Effector CD8-positive, alpha-beta T cell (primary cell): ENCODE measurements around the gene NOX3.

ENCODE experiments used
- DNase-seq: peaks from one replicate; lab custom pipeline; 2025; lab: John Stamatoyannopoulos, UW

The NOX3 gene

DNA sequence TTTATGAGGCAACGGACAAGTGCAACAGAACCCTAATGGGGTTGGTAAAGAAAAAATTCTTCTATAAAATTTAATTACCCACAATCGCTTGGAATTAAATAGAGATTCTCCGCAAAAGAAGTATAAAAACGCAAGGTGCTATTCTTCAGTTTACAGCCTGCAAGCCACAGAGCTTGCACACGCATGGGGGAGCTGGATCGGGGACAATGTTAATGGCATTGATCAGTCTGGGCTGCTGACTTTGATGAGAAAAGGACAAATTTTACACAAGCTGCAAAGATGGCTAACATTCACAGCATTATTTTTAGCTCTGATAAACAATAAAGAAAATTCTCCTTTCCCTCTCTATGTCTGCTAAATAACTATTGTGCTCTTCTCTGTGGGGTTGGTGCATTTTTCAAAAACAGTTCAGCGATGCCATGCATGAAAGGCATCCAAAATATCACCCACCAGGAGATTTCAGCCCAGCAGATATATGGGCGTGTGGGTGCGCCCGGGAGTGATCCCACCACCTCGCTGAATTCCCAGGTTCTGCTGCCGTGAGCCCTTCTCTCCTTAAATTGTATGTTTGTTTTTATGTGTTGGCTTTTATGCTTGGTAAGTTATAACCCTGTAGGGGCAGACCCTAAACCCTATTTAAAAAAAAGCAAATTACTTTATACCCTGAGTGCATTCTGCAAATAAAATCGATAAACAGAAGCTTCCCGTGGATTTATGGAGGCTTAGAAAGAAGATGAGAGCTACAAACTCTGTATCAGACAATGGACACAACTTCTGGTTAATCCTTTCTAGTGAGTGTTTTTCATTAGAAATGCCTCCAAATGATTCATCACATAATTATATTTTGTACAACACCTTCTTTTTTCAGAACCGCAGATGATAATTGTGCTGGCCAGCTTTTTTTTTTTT is 55.6 kb downstream of the NOX3 start:
- no peak for DNase-seq

DNA sequence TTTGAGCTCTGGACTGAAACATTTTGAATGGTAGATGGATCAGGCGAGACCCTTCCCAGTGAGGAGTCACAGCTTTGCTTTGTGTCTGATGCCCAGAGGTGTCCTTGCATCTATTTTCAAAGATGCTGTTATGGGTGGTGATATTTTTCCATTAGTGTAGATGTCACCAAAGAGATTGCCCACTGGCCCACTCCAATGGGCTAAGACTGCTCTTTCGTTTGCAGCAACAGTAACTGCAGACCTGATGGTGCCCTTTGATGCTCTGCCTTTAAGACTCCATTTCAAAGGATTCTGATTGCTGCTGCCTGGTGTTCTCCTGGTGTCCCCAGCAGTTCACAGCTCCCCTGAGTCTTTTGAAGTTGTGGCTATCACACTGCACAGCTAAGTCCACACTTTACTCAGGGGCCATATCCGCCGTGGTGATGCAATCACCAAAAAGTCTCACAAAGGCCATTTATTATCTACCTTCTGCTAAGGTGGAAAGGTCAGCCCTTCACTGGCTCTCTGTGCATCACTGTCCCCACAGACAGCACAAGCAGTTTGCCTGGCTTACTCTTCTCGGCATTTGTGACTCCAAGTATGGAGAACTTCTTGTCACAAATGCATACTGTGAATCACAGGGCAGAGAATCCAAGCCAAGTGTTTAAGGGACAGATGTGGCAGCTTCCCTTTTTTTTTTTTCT is 56.4 kb downstream of the NOX3 start:
- DNase-seq, result no peak

DNA sequence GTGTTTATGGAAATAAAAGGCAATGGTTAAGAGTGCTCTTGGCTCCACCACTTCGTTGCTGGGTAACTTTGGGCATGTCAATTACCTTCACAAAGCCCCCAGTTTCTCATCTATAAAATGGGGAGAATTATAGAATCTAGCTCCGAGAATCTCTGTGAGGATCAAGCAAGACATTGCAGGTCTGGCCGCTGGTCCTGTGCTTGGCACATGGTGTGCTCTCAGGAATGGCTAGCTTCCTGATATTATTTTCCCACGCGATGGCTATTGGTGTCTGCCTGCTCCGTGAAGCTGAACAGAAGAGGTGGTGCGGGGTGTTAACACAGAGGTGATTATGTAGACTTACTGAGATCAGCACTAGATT is 57.0 kb downstream of the NOX3 start:
- DNase-seq, result no peak

DNA sequence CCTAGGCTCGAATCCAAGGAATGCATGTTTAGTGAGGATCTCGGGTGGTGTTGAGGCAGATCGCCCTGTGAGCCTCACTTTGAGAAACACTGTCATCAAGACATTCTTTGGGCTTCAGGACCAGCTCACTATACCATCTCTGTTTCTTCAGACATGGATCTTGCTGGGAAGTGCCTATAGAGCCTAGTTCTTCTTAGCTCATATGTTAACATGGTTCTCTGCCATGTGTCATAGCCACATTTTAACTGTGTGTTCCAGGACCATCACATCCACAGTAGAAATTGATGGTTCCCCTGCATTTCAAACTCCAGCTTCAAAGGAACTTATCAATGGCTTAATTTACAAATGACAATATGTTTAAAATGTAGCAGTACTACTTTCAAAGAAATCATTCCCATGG is 57.4 kb downstream of the NOX3 start:
- DNase-seq, result no peak

DNA sequence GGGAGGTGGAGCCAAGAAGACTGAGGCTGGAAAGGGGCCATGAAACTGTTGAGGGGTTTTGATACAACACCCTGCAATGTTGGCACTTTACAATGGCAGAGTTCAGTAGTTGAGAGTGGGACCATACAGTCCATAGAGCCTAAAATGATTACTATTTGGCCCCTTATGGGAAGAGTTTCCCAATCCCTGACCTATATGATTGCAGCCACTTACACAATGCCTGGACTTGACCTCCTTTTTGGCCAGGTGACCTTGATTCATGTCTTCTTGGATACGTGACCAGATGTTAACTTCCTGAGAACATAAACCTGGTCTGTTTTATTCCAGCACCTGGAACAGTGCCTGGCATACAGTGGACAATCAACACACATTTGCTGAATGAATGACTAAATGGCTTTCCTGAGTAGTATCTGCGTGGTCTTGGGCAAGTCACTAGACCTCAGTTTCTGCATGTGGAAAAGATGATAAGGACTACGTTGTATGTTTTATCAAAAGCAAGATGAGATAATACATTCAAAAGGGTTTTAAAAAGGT is 58.4 kb downstream of the NOX3 start:
- DNase-seq, result no peak

DNA sequence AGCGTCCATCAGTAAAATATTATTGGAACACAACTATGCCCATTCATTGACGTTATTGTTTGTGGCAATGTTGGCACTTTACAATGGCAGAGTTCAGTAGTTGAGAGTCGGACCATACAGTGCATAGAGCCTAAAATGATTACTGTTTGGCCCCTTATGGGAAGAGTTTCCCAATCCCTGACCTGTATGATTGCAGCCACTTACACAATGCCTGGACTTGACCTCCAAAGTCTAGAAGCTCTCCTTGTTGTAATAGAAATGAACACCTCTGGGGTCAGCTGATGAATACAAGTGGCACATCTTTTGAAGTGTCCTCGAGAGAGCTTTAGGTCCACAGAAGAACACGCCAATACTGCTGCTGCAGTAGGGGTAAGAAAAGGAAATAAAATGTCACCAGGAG is 59.0 kb downstream of the NOX3 start:
- no peak for DNase-seq

DNA sequence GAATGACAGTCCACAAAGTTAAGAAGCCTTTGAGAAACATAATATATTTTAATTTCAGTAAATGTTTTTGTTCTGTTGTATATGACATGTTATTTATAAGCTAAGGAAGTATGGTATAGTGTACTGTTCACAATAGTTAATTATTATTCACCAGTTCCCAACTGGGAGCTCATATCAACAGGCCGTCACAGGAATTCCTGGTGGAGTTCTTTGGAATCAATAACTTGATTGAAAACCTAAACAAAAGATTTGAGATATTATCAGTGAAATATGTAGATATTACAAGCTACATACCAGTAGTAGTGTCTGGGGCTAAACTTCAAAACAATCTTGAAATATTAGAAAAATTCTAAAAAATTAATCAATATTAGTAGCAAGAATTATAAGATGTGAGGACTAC is 60.3 kb downstream of the NOX3 start:
- no peak for DNase-seq

DNA sequence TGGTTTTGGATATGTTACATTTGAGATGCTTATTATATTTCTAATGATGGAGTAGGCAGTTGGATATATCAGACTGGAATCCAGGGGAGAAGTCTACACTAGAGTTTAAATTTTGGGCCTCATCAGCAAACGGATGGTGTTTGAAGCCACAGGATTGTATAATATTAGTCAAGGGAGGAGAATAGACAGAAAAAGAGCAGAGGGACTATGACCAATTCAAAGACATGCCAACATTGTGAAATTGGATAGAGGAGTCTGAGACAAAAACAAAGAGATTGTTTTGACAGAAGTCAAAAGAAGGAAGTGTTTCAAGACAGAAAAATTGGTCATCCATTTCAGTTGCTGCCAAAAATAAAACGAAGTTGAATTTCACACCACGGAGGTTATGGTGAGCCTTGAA is 66.5 kb downstream of the NOX3 start:
- DNase-seq, result no peak

DNA sequence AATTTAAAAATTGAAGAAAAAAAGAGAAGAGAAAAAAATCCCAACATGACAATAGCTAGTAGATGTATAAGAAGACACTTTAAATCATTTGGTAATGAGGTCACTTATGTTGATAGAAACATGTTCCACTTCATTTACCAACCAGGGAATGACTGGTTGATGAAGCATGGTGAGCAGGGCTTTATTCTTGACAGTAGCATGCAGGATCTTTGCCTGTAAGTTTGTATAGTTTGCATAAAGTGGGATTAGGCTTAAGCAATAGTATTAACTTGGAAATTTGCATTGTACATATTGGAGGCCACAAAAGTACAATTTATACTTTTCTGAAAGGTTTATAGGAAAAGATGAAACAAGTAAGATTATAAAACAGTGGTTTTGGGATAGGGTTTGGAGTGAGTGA is 67.0 kb downstream of the NOX3 start:
- no peak for DNase-seq

DNA sequence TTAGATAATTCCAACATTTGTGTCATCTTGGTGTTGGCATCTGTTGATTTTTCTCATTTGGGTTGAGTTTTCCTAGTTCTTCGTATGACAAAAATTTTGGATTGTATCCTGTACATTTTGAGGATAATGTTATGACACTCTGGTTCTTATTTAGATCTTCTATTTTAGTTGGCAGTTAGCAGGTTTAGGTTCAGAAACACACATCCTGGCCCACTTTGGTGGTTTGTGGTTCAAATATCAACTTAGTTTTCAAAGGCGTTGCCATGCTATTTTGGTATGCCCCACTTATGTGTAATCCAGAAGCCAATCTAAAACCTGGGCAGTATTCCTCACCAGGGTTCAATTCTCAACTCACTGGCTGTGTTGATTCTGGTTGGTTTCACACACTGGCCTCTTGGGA is 68.2 kb downstream of the NOX3 start:
- DNase-seq, result no peak

DNA sequence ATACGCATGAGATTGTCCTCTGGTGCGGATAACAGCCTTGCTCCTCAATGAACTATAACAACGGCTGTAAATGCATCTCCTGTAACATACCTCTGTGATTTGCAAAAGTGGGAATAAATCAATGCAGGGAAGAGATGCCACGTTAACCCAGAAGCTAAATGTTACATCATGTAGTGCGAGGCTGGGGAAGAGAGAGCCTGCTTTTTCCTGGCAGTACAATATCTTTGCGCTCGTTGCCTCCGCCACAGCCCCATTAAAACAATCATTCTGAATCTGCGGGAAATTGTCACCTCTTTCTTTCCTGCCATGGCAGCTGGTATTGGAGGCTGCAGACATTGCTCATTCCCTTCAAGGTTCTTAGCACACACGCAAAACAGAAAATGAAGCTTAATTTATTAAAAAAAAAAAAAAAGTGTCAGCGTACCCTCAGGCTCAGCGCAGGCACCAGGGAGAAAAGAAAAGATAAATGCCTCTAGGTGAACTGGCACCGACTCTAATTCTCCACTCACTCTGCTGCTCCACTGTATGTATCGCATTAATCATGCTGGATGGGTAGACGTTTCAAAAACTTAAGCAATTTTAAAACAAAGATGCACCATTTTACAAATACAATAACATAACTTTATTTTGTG is 71.2 kb downstream of the NOX3 start:
- DNase-seq, result no peak

DNA sequence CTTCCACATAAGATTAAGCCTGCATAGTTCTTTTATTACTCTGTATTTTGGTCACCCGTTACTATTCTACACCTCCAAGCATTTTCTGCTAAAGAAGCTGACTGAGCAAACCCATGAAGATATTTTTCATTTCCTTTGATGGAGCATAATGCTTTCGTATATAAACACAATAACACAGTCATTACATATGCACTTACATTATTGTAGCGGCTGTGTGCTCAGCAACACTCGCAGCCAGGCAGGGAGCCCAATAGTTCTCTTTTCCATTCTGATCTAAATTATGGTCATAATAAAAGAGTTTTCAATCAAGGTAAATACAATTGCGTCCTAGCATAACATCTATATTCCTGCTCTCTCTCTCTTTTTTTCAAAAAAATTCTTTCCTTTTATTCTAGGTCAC is 71.7 kb downstream of the NOX3 start:
- no peak for DNase-seq

DNA sequence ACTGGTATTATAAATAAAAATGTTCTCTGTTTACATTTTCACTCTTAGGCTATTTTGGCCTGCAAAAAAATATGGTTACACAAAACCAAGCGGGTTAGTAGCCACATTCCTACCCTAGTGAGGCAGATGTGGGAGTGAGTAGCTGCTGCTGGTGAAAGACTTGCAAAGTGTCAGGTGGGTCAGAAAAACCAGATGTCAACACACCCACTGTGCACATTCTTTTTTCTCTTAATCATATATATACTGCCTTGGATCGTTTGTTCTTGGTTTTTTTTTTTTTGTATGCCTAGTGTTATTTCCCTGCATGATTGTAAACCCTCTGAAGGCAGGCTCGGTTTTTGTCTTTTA is 73.3 kb downstream of the NOX3 start:
- no peak for DNase-seq

DNA sequence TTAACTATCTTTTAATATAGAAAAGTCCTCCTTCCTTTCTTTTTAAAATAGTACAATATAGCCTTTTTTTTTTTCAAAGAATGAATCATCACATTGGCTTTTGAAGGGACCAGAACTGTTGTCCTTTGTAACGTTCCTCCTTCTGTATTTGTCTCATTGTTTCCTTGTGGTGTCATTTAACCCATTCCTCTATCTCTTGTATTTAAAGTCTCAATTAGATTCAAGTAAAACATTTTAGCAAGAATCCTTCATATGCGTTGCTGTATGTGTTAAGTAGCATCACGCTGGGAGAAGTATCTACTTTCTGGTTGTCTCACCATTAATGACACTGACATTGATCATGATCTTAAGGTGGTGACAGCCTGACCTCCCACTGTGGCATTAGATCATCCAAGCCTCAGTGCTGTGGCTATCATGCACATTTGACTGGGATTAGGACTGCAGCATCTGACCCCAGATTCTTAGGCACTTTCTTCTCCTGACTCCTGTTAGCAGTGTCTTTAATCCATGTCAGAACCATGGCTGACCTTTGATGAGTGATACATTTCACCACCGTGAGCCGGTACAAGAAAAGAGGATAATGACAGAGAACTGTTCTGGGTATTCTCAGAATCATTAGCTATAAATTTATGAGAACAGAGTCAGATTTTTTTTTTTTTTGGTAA is 73.8 kb downstream of the NOX3 start:
- no peak for DNase-seq

DNA sequence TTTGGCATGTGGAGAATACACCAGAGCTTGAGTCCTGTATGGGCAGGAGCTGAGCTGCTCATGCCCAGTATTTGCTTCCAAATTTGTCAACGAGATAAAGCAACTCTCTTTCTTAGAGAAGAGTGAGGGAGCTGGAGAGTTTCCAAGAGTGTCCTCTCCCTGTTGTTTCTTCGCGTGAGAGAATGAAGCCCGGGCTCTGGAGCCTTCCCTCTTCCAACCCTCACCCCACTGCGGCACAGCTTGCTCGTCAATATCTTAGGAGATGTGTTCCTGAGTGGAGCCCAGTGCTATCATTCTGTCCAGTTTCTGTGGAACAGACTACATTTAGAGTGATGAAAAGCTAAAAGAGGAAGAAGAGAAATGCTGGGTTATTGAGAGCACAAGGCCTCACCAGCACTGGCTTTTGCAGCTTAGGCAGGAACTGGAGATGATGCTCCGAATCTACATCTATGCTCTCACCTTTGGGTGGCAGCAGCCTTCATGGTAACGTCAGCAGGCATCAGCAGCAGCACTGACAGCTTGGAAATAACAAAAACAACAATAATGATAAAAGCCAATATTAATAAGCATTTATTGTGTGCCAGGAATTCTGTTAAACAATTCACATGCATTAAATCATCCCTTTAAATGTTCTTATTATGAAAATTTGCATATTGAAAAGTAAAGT is 74.8 kb downstream of the NOX3 start:
- no peak for DNase-seq

DNA sequence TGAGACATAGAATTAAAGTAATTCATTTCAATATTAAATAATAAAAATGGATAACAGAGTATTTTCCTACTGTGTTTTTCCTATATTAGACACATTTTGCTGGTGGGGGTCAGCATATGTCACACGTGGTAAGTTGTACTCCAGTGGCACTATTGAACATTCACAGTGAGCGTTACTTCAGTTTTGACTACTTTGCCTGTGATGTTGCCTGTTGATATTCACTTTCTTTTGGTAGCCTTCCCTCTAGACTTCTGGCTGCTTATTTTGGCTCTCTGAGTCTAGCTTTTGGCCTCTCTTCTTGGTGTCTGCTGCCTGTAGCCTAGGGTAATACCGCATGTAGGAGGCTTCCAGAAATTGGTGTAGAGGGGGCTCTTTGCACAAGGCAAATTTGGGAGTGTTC is 76.9 kb downstream of the NOX3 start:
- no peak for DNase-seq

DNA sequence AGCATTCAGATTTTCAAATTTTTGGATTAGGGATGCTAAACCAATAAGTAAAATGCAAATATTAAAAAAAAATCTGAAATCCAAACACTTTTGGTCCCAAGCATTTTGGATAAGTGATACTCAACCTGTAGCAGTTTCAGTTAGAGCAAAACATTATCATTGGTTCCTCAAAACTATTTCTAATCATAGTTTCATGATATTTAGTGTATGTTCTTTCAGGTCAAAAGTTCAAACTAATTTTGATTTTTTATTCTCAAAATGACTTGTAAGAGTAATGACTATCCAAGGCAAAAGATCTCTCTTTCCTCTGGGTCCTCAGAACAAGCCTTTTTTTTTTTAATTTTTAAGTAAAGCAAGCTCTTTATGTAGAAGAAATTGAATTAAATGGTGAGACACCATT is 77.4 kb downstream of the NOX3 start:
- no peak for DNase-seq

DNA sequence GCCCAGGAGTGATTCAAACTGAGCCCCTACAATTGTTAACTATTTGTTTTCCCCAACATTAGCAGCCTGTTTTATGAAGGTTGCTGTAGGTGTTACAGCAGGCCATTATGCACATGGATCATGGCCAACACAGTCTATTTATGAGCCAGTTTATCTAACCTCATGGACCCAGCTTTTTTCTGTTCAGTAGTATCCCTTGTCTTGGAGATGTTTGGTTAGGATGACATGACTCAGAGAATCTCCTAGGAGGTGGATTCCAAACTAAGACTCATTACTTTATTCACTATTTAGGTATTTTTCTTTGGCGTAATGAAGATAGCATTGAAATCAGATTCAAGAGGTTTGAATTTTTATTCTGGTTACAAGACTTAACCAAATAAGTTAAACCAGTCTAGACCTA is 78.6 kb downstream of the NOX3 start:
- DNase-seq, result no peak

DNA sequence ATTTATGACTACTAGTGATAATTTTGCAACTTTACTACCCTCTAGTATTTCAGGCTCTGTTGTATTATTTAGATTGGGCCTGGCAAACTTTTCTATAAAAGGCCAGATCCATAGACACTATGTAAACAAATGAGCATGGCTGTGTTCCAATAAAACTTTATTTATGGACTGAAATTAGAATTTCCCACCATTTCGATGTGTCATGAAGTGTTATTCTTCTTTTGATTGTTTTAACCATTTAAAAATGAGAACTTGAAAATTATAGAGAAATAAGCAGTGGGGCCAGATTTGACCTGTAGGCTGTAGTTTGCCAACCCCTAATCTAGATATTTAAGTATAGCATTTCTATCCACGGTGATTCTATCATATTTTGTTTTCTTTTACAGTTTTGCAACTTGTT is 79.8 kb downstream of the NOX3 start:
- no peak for DNase-seq

DNA sequence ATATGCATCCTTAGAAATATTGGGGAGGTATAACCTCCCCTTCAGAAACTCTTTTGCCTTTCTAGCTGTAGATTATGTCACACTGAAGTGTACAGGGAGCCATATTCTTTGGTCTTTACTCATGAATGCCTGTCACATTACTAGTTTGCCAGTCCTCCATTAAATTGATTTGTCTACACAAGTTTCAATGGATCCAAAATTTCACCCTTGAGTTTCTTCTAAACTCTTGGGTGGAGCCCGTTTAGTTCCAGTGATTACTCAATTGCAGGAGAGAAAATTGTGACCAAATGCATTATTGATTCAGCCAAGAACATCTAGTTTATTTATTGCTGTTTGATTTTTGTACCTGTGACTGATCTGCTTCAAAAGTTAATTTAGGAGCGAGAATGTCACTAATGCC is 81.0 kb downstream of the NOX3 start:
- no peak for DNase-seq

DNA sequence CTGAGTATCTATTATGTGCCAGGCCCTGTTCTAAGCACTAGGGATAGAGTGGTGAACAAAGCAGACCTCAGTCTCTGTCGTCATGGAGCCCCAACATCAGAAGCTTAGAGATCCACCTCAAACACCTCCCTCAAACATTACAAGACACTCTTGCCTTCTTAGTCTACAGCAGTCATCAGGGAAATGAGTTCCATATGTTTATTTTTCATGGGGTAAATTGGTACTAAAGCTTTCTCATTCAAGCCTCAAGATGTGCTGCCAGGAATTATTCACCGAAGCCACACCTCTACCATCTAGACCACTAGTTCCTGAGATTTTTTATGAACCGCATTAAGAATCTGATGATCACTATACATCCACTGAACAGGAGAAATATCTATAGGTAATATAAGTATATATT is 82.4 kb downstream of the NOX3 start:
- DNase-seq, result no peak

DNA sequence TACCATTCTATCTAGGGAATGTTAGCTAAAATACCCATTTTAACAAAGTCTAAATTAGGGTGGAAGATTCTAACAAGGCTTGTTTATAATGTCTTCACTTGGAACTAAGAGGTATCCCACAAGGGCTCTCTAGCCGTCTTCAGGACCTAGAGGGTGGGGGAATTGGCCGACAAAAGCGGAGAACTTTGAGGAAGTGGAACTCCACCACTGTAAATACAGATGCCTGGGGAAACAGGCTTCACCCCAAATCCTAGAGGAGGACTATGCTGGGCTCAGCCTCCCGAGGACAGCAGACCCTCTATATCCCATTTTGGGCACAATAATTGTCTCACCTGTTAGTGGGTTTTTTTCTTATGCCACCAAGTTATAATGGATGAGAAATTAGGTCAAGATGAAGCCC is 83.4 kb downstream of the NOX3 start:
- no peak for DNase-seq
